C4-2B (cell line): ENCODE results near the gene MED13.

ENCODE experiments used
- CTCF ChIP-seq: fragments of 450-650 bp; conservative IDR thresholded peaks from 2 replicates; pipeline ENCODE4 v1.5.1; 2017; ENCODE audit warnings: mild to moderate bottlenecking
- ZFX ChIP-seq: fragments of 450-650 bp; IDR thresholded peaks from 2 replicates; pipeline ENCODE4 v1.6.1; 2017

DNA sequence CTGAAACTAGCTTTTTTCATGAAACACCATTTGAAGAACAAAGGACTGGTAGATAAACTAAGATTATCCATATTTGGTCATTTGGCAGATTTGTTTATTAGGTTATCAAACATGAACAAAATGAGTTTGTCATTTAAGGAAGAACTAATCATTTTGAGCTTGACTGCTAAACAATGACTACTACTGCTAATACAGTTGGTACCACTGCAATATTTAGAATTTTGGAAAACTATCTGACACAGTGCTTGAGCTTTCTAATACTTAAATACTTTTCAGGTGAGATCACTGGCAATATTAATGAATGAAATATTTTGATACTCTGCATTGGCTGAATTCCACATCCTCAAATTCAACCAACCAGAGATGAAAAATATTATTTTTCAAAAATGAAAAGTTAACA is 47.2 kb downstream of the MED13 start:
- TF ChIP-seq CTCF (no peak), ZFX (no peak)
